Glomerular endothelial cell (primary cell): ENCODE measurements around the gene LEFTY2. TPM values are rescaled to one million over a fixed set of nuclear protein-coding genes. Genes with fewer than 3 reads are reported as not detected.
"Not testable (repeated sequence)": the region's sequence is repeated elsewhere in the genome, so short reads cannot be mapped to it uniquely, and the experiment has no call there.

Experiments
- DNase-seq: peaks from one replicate; pipeline ENCODE4 v3.0.0-alpha.2; 2011; ENCODE audit warnings: low read depth, low spot score; ENCODE audit errors: extremely low read depth
- total RNA-seq: library from RNA; depleted of rRNA; stranded (reverse); fragments of >200 nt; gene quantifications from 2 replicates; pipeline ENCODE4 v1.2.3, GENCODE V29; 2015

The LEFTY2 gene
- total RNA-seq, 1 donor from 2014 or later: not detected

DNA sequence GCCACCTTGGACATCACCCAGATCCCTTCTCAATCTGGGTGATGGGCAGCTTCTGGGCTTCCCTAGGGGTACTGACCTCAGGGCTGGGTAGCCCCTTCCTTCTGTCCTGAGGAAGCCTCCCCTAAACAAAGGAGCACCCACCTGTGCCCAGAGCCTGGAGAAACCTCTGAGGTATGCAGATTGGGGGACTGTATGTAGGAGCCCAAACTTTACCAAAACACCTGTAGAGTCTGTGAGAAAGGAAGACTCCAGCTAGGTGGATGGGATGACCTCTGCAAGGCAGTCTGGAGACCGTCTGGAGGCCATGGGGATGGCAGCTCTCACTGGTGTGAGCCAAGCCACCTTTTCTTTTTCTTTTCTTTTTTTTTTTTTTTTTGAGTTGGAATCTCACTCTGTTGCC, 13.7 kb upstream of the LEFTY2 start:
- DNase-seq: no peak

DNA sequence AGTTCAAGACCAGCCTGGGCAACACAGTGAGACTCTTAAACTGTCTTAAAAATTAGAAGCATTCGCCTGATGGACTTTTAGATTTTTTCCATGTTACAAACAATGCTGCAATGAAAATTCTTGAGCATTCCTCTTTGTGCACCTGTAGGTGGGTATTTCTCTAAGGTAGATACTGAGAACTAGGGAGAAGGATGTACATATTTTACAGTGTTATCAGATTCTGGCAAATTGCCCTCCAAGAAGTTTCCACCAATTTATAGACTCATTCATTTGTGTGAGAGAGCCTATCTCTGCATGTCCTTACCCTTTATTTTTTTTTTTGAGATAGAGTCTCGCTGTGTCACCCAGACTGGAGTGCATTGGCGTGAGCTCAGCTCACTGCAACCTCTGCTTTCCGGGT, 12.3 kb upstream of the LEFTY2 start:
- no peak for DNase-seq

GRCh38 chr1:225950905-225951497, 10.0 kb upstream of the LEFTY2 start:
- no peak for DNase-seq

DNA sequence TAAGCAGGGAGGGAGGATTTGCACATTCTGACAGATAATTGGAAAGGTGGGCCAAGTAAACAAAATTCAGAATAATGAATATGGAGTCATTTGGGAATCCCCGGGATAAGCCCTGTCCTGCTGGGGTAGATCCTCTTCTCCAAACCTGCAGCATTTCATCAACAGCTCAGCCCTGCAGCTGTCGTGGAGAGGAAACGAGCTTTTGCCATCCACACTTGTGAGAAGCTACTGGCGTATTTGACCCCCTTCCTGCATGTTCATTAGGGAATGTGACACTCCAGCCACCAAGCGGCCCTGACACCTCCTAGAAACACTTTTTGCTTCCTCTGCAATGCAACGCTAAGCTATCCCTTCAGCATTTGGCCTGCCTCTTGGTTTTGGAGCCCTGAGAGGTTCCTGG, 8.0 kb upstream of the LEFTY2 start:
- DNase-seq: no peak

GRCh38 chr1:225946803-225947202, 5.8 kb upstream of the LEFTY2 start:
- no peak for DNase-seq

GRCh38 chr1:225946082-225946620, 5.1 kb upstream of the LEFTY2 start:
- DNase-seq: no peak

DNA sequence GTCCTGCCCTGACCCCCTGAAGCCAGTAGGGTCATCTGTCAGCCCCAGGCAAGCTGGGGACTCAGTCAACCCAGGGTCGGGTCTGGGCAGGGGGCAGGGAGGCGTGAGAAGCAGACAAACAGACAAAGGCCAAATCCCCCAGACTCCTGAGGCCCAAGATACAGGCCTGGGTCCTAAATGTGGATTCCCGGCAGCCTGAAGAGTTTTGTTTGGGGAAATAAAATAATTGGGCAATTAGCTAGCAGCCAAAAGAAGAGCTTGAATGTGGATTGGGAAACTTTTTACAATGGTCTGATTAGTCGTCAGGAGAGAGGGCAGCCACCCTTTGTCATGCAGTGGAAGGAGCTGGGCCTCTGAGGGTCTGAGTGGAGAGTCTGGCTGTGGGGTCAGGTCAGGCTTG, 4.5 kb upstream of the LEFTY2 start:
- DNase-seq: no peak

DNA sequence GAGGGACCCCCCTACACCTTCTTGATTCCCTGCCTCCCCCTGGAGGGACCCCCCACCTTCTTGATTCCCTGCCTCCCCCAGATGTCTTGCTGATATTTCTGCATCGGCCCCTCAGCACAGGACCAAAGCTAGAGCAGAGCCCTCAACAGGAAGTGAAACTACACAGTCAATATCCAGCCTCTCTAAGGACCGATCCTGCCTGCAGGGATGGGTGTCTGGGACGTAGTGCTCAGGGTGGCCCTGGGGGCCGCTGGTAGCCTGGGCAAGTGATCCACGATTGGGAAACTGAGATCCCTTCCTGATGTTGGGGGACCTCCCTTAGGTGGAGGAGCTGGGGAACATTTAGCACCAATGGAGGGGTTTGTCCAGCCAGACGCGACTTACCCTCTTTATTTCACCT, 3.9 kb upstream of the LEFTY2 start:
- no peak for DNase-seq

DNA sequence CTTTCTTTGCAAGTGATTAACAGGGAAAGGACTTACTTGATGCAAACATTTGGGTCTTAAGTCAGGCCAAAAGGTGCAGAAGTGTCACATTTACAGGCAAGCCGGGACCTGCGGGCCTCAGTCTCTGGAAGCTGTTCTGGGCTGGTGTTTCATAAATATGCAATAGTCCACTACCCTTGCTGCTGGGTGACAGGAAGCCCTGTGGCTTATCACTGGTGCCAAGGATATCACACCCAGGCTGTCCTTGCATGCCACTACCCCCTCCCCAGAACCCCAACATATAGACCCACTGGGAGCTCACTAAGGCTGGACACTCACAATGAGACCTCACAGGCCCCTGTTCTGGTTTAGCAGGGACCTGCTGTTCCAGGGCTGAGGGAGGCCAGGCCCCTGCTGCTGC, 3.4 kb upstream of the LEFTY2 start:
- DNase-seq: no peak

GRCh38 chr1:225943582-225943981, 2.6 kb upstream of the LEFTY2 start:
- no peak for DNase-seq

GRCh38 chr1:225942574-225942973, 1.6 kb upstream of the LEFTY2 start:
- no peak for DNase-seq

- no peak for DNase-seq
These were observed 862 bp upstream of the LEFTY2 start for GRCh38 chr1:225941942-225942222.

GRCh38 chr1:225940385-225941151, 452 bp downstream of the LEFTY2 start:
- no peak for DNase-seq

- not testable (repeated sequence) for DNase-seq
These were observed 1.1 kb downstream of the LEFTY2 start for GRCh38 chr1:225939939-225940310.

DNA sequence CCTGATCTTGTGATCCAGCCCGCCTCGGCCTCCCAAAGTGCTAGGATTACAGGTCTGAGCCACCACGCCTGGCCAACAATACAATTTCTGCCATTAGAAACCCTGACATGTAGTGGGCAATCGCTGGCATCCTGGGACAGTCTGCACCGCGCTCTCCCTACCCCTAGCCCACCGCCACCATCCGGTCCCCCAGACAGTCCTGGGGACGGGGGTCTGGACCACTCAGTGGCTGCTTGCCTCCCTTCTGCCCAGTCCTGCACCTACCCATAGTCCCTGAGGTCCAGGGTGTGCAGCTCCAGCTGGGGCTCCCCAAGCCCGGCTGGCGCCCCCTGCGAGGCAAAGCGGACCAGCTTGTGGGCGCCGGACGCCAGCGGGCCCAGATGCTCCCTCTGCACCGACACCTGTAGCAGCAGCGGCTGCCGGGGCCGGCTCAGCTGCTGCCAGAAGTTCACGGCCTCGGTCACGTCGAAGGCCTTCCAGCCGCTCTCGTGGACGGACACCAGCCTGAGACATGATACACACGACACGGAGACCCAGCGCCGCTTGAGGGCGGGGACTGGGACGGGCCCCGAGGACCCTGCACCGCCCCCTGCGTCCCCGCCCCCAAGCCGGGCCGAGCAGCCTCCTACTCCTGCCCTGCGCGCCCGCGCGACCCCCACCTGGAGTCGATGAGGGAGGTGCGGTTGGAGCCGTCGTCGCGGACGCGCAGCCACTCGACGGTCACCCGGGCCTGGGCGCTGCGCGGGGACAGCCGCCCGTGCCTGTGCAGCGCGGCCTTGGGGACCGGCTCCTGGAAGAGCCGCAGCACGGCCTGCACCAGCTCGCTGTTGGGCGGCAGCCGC, 1.7 kb downstream of the LEFTY2 start:
- not testable (repeated sequence) for DNase-seq

- DNase-seq: no peak
These were observed 3.7 kb downstream of the LEFTY2 start for GRCh38 chr1:225937048-225937968.

DNA sequence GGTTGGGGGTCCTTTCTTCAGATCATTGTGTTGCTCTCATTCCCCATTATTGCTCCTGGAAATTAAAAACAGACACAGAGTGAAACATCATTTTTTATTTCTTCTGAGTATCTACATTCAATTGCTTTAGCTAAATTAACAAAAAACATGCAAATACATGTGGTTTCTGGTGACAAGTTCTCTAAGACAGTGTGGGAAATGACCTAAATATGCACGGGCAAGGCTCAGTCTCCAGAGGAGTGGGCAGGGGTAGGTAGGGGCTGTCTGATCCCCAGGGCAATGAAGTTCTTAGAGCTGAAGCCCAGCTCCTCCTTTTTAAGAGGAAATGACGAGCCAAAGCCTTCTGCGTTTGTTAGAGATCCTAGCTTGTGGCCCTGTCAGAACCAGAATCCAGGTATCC, 4.5 kb downstream of the LEFTY2 start:
- no peak for DNase-seq

DNA sequence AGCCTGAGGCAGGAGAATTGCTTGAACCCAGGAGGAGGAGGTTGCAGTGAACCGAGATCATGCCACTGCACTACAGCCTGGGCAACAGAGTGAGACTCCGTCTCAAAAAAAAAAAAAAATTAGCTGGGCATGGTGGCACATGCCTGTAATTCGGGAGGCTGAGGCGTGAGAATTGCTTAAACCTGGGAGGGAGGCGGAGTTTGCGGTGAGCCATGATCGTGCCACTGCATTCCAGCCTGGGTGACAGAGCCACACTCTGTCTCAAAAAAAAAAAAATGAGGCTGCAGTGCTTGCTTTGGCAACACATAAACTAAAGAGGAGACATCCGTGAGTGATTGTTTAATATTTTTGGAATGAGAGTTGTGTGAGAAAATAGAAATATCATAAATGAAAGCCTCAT, 4.9 kb downstream of the LEFTY2 start:
- not testable (repeated sequence) for DNase-seq

- no peak for DNase-seq
These were observed 6.3 kb downstream of the LEFTY2 start for GRCh38 chr1:225934711-225935110.

DNA sequence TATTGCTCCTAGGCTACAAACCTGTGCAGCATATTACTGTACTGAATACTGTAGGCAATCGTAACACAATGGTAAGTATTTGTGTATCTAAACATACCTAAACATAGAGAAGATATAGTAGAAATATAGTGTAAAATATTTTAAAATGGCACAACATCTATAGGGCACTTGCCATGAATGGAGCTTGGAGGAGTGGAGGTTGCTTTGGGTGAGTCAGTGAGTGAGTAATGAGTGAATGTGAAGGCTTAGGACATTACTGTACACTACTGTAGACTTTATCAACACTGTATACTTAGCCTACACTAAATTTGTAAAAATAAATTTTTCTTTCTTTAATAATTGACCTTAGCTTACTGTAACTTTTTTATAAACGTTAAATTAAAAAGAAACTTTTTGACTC, 7.9 kb downstream of the LEFTY2 start:
- DNase-seq: no peak
